Parathyroid adenoma (tissue), 2 donors: ENCODE results near the gene TENM4.

Experiments used
- H2AFZ ChIP-seq: fragments of 300-600 bp; sonication (generic); one replicate; pipeline ENCODE4 v1.7.0; 2017; ENCODE audit warnings: antibody characterized with exemption, mild to moderate bottlenecking
- H3K27ac ChIP-seq: fragments of 300-600 bp; sonication (generic); one replicate; pipeline ENCODE4 v1.7.0; 2017
- H3K27me3 ChIP-seq: fragments of 300-600 bp; sonication (generic); one replicate; pipeline ENCODE4 v1.7.0; 2017; ENCODE audit warnings: low read length; ENCODE audit not compliant: control insufficient read depth, insufficient read depth
- H3K36me3 ChIP-seq: fragments of 300-600 bp; sonication (generic); one replicate; pipeline ENCODE4 v1.7.0; 2017; ENCODE audit warnings: low read length; ENCODE audit not compliant: control insufficient read depth, insufficient read depth
- H3K4me1 ChIP-seq: fragments of 300-600 bp; sonication (generic); one replicate; pipeline ENCODE4 v1.7.0; 2017; ENCODE audit warnings: control low read depth
- H3K4me2 ChIP-seq: fragments of 300-600 bp; sonication (generic); one replicate; pipeline ENCODE4 v1.7.0; 2017; ENCODE audit warnings: low read length
- H3K4me3 ChIP-seq: fragments of 300-600 bp; sonication (generic); one replicate; pipeline ENCODE4 v1.7.0; 2017; ENCODE audit warnings: low read depth, low read length
- H3K79me2 ChIP-seq: fragments of 300-600 bp; sonication (generic); one replicate; pipeline ENCODE4 v1.7.0; 2017; ENCODE audit warnings: control low read depth
- H3K9ac ChIP-seq: fragments of 300-600 bp; sonication (generic); one replicate; pipeline ENCODE4 v1.7.0; 2017; ENCODE audit warnings: mild to moderate bottlenecking
- H3K9me3 ChIP-seq: fragments of 300-600 bp; sonication (generic); one replicate; pipeline ENCODE4 v1.7.0; 2017; ENCODE audit warnings: low read length; ENCODE audit not compliant: control insufficient read depth
- CTCF ChIP-seq: fragments of 300-600 bp; sonication (generic); IDR thresholded peaks from one replicate; pipeline ENCODE4 v1.7.0; 2017; ENCODE audit warnings: antibody characterized with exemption, mild to moderate bottlenecking
- donor health status: primary hyperparathyroidism.

TENM4 gene

GRCh38 chr11:79097246-79097875 is 343.5 kb downstream of the TENM4 start:
- Histone ChIP-seq H3K36me3 (no peaks in the 10 kb centered on the region), H3K4me2 (no peak overlapping the region), H3K9me3 (no peaks in the 10 kb centered on the region), H2AFZ (no peak overlapping the region), H3K9ac (no peak overlapping the region), H3K4me1 (no peaks in the 10 kb centered on the region), H3K27ac (no peak overlapping the region), H3K27me3 (no peaks in the 10 kb centered on the region), H3K4me3 (no peak overlapping the region), H3K79me2 (no peaks in the 10 kb centered on the region)
- no peak for TF ChIP-seq CTCF

GRCh38 chr11:79095424-79095823 is 345.4 kb downstream of the TENM4 start:
- Histone ChIP-seq H3K36me3 (no peaks in the 10 kb centered on the region), H3K27me3 (no peaks in the 10 kb centered on the region), H3K4me3 (no peak overlapping the region), H3K27ac (no peak overlapping the region), H3K79me2 (no peaks in the 10 kb centered on the region), H3K9me3 (no peaks in the 10 kb centered on the region), H3K4me2 (no peak overlapping the region), H3K9ac (no peak overlapping the region), H2AFZ (no peak overlapping the region), H3K4me1 (no peaks in the 10 kb centered on the region)
- TF ChIP-seq CTCF, result no peak

DNA sequence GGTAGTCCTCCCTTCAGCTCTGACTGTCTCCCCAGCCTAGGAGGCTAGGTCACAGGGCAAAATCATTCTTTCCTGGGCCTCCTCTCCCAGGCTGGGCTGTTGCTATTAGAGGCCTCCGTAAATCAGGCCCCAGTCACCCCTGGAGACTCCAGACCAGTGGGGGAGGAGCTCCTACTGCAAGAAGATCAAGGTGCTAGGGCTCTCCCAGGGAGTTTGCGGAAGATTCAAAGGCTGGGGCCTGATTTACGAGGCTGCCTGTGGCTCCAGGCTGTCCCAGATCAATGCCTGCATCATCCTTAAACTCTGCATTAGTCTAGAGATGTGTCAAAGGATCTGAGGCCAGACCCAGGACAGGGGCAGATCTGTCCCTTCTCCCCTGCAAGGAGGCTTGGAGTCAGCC is 346.2 kb downstream of the TENM4 start:
- Histone ChIP-seq H3K9ac (no peak overlapping the region), H3K36me3 (no peaks in the 10 kb centered on the region)

GRCh38 chr11:79092791-79093353 is 348.0 kb downstream of the TENM4 start:
- Histone ChIP-seq H3K79me2 (no peaks in the 10 kb centered on the region), H3K4me2 (no peak overlapping the region)

More for the DNA sequence above, 346.2 kb downstream of the TENM4 start:
- H3K4me3 ChIP-seq, result no peak overlapping the region
- H3K79me2 ChIP-seq, result no peaks in the 10 kb centered on the region
- H2AFZ ChIP-seq, result no peak overlapping the region
- TF ChIP-seq CTCF, result no peak
- H3K27me3 ChIP-seq, result no peaks in the 10 kb centered on the region
- H3K9me3 ChIP-seq, result no peaks in the 10 kb centered on the region
- no peaks in the 10 kb centered on the region for H3K4me1 ChIP-seq
- no peak overlapping the region for H3K27ac ChIP-seq
- no peak overlapping the region for H3K4me2 ChIP-seq

More at GRCh38 chr11:79092791-79093353, 348.0 kb downstream of the TENM4 start:
- H3K4me3 ChIP-seq, result no peak overlapping the region
- H3K9me3 ChIP-seq, result no peaks in the 10 kb centered on the region
- H3K27me3 ChIP-seq, result no peaks in the 10 kb centered on the region
- no peaks in the 10 kb centered on the region for H3K4me1 ChIP-seq
- no peak overlapping the region for H3K9ac ChIP-seq
- H3K36me3 ChIP-seq, result no peaks in the 10 kb centered on the region
- no peak overlapping the region for H2AFZ ChIP-seq
- no peak overlapping the region for H3K27ac ChIP-seq
- TF ChIP-seq CTCF, result no peak
